K562 (cell line): ENCODE data around the gene CDC25B. TPM values are rescaled to one million over a fixed set of nuclear protein-coding genes. Genes with fewer than 3 reads are reported as not detected.

Experiments
- CHD2 ChIP-seq: IDR thresholded peaks from 2 replicates; pipeline ENCODE4 v1.6.1; 2011; ENCODE audit warnings: low read depth, low read length
- ELF4 ChIP-seq: fragments of 450-650 bp; formaldehyde crosslinking; IDR thresholded peaks from 2 replicates; pipeline ENCODE4 v1.4.0; 2022; ENCODE audit warnings: missing genetic modification characterization
- HDAC1 ChIP-seq, 2 experiments: fragments of 450-650 bp; IDR thresholded peaks; 2 replicates each; pipeline ENCODE4 v1.6.1; 2016 to 2017; ENCODE audit warnings: inconsistent platforms in 1 of 2, mild to moderate bottlenecking in 1 of 2, moderate library complexity in 1 of 2
- ILF3 ChIP-seq: fragments of 450-650 bp; IDR thresholded peaks from 2 replicates; pipeline ENCODE4 v1.6.1; 2018; ENCODE audit warnings: antibody characterized with exemption, mild to moderate bottlenecking, moderate library complexity, borderline replicate concordance
- PHF21A ChIP-seq: fragments of 450-650 bp; IDR thresholded peaks from 2 replicates; pipeline ENCODE4 v1.6.1; 2017; ENCODE audit warnings: low read depth, borderline replicate concordance
- PML ChIP-seq: IDR thresholded peaks from 2 replicates; pipeline ENCODE4 v1.6.1; 2012; ENCODE audit warnings: low read length, inconsistent platforms
- ZBTB33 ChIP-seq: sonication (generic); formaldehyde crosslinking; IDR thresholded peaks from 2 replicates; pipeline ENCODE4 v1.8.1; 2023; ENCODE audit warnings: mild to moderate bottlenecking, missing genetic modification reagents
- ZKSCAN8 ChIP-seq: fragments of 200-800 bp; sonication (Bioruptor generic); IDR thresholded peaks from 2 replicates; pipeline ENCODE4 v1.6.1; 2016; ENCODE audit warnings: missing genetic modification characterization, missing compliant biosample characterization
- polyA plus RNA-seq, 8 experiments: library from polyadenylated mRNA; depleted of rRNA in 4 of 8; stranded (reverse) in 5 of 8; unstranded in 3 of 8; fragments of >200 nt; fragmentation: Nextera tagmentation in 2 of 8; fragmentation: Illumina TruSeq in 1 of 8; extraction: Ambion mirVana in 2 of 8; extraction: Trizol in 1 of 8; gene quantifications; 2 replicates each; pipeline versions ENCODE4 v1.2.1 to v1.2.3, GENCODE V29; 2011 to 2014; ENCODE audit warnings: inconsistent platforms in 1 of 8, missing spikeins in 1 of 8
- total RNA-seq, 7 experiments: library from RNA; depleted of rRNA in 6 of 7; stranded (reverse); fragments of >200 nt in 6 of 7; fragmentation: Illumina TruSeq in 2 of 7; extraction: Trizol in 2 of 7; gene quantifications; 2 replicates each; pipeline versions ENCODE4 v1.2.1 to v1.2.3, GENCODE V29; 2011 to 2021; ENCODE audit warnings: low replicate concordance in 1 of 7
- TF ChIP-seq, protein P1 (sequence below), 2 experiments: fragments of 450-650 bp; formaldehyde crosslinking in 1 of 2; IDR thresholded peaks; 2 replicates each; pipeline versions ENCODE4 v1.4.0 to v1.6.1; 2014 to 2020; ENCODE audit warnings: mild to moderate bottlenecking in 2 of 2, borderline replicate concordance in 1 of 2, low read depth in 1 of 2
- TF ChIP-seq, protein P2 (sequence below), 2 experiments: IDR thresholded peaks; 2 replicates each; pipeline ENCODE4 v1.6.1; 2012; ENCODE audit warnings: improper control_type of control experiment in 2 of 2, low read depth in 2 of 2, low read length in 2 of 2, borderline replicate concordance in 1 of 2
- TF ChIP-seq, protein P3 (sequence below), 2 experiments: fragments of 450-650 bp; conservative IDR thresholded peaks; 2 replicates each; pipeline ENCODE4 v1.6.1; 2017; ENCODE audit warnings: mild to moderate bottlenecking in 2 of 2, moderate library complexity in 2 of 2

CDC25B gene
- total and polyA plus RNA-seq, 9 of the 15 experiments (the other 6 are each of a cell fraction or from before 2014, with no cell fraction given): 2.3 to 35.7 (median 9.5) TPM

DNA sequence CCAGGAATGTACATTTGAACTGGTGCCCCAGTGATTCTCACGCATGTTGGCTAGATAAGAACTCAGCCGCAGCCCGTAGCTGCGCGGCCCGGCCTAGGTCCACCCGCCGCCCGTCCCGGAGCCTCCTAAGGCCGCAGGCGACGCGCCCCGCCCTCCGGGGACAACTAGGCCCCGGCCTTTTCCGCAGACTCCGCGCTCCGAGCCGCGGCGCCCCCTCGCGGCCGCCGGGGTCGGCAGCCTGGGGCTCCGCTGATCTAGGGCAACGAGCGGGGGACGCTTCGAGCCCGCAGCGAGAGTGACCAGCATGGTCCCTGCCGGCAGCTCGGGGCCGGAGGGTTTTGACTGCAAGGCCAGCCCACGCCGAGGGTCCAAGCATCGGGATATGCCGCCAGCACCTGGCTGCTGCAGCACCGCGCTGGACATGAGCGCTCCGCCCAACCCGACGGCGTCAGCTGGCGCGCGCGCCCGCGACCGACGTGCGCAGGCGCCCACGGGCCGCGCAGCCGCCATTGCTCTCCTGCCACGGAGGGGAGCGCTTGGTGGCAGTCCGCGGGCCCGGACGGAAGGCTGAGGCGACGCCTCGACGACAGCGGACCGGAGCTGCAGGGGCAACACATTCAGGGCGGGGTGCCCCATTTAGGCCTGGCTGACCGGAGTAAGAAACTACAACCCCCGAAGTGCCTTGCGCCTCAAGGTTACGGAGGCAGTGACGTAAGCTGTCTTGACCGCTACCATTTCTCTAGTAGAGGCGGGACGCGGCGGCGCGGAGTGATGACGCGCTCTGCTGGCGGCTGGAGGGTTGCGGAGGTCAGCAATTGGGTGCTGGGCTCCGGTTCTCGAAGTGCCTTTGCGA, 24.2 kb downstream of the CDC25B start, which contains the start of gene AP5S1 (continued):
- TF ChIP-seq, protein P1, sequence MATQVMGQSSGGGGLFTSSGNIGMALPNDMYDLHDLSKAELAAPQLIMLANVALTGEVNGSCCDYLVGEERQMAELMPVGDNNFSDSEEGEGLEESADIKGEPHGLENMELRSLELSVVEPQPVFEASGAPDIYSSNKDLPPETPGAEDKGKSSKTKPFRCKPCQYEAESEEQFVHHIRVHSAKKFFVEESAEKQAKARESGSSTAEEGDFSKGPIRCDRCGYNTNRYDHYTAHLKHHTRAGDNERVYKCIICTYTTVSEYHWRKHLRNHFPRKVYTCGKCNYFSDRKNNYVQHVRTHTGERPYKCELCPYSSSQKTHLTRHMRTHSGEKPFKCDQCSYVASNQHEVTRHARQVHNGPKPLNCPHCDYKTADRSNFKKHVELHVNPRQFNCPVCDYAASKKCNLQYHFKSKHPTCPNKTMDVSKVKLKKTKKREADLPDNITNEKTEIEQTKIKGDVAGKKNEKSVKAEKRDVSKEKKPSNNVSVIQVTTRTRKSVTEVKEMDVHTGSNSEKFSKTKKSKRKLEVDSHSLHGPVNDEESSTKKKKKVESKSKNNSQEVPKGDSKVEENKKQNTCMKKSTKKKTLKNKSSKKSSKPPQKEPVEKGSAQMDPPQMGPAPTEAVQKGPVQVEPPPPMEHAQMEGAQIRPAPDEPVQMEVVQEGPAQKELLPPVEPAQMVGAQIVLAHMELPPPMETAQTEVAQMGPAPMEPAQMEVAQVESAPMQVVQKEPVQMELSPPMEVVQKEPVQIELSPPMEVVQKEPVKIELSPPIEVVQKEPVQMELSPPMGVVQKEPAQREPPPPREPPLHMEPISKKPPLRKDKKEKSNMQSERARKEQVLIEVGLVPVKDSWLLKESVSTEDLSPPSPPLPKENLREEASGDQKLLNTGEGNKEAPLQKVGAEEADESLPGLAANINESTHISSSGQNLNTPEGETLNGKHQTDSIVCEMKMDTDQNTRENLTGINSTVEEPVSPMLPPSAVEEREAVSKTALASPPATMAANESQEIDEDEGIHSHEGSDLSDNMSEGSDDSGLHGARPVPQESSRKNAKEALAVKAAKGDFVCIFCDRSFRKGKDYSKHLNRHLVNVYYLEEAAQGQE (IDR thresholded peaks at IDR 0.05; ENCODE audit: borderline replicate concordance): peak; percentile 76
- TF ChIP-seq, protein P1 (CRISPR knock-in tag; IDR thresholded peaks at IDR 0.05; ENCODE audit: low read depth): peak; percentile 79
- TF ChIP-seq, protein P2, sequence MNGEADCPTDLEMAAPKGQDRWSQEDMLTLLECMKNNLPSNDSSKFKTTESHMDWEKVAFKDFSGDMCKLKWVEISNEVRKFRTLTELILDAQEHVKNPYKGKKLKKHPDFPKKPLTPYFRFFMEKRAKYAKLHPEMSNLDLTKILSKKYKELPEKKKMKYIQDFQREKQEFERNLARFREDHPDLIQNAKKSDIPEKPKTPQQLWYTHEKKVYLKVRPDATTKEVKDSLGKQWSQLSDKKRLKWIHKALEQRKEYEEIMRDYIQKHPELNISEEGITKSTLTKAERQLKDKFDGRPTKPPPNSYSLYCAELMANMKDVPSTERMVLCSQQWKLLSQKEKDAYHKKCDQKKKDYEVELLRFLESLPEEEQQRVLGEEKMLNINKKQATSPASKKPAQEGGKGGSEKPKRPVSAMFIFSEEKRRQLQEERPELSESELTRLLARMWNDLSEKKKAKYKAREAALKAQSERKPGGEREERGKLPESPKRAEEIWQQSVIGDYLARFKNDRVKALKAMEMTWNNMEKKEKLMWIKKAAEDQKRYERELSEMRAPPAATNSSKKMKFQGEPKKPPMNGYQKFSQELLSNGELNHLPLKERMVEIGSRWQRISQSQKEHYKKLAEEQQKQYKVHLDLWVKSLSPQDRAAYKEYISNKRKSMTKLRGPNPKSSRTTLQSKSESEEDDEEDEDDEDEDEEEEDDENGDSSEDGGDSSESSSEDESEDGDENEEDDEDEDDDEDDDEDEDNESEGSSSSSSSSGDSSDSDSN (IDR thresholded peaks at IDR 0.05; ENCODE audit: borderline replicate concordance in 1 of 2, low read depth in 2 of 2, low read length in 2 of 2): peak; percentile 98 to 99
- no peak for TF ChIP-seq PHF21A
- peak; percentile 90; the same call in 1 of the 2 replicates for TF ChIP-seq ILF3
- peak; percentile 13; the same call in 1 of the 2 replicates for TF ChIP-seq PML
- peak; percentile 25; the same call in 1 of the 2 replicates for TF ChIP-seq CHD2
- peak in 1 of 2 experiments; percentile 60; a peak in 1 of 4 replicates for TF ChIP-seq HDAC1 (IDR thresholded peaks at IDR 0.05)
- no peak for TF ChIP-seq ZKSCAN8 (CRISPR knock-in tag)
- peak; percentile 88 for TF ChIP-seq ZBTB33
- no peak for TF ChIP-seq ELF4 (CRISPR knock-in tag)
- TF ChIP-seq, protein P3, sequence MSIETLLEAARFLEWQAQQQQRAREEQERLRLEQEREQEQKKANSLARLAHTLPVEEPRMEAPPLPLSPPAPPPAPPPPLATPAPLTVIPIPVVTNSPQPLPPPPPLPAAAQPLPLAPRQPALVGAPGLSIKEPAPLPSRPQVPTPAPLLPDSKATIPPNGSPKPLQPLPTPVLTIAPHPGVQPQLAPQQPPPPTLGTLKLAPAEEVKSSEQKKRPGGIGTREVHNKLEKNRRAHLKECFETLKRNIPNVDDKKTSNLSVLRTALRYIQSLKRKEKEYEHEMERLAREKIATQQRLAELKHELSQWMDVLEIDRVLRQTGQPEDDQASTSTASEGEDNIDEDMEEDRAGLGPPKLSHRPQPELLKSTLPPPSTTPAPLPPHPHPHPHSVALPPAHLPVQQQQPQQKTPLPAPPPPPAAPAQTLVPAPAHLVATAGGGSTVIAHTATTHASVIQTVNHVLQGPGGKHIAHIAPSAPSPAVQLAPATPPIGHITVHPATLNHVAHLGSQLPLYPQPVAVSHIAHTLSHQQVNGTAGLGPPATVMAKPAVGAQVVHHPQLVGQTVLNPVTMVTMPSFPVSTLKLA (conservative IDR thresholded peaks at IDR 0.05): peak; percentile 61 to 77; a peak in 2 of 4 replicates
